IMR-90 (cell line): ENCODE data around the gene CABCOCO1. TPM values are rescaled to one million over a fixed set of nuclear protein-coding genes. Genes with fewer than 3 reads are reported as not detected.

Experiments used
- ATAC-seq: fragments of 200-7000 bp; cut with Tn5 transposase; 2 replicates; pipeline ENCODE4 v1.9.1; 2020; ENCODE audit warnings: low read depth, mild to moderate bottlenecking, moderate library complexity
- BruUV-seq: library from RNA; stranded (reverse); fragments of 400-500 nt; replicated peaks from 2 replicates; lab custom pipeline; 2021; lab: Mats Ljungman, UMichigan
- CTCF ChIA-PET: fragments of 300-600 bp; formaldehyde crosslinking; extraction: SDS; loops from one replicate; lab custom pipeline; 2021; ENCODE audit warnings: antibody characterized with exemption; lab: Yijun Ruan, JAX
- POLR2A ChIA-PET: fragments of 300-600 bp; sonication (Branson Sonifier 250); formaldehyde crosslinking; loops from one replicate; lab custom pipeline; 2022; ENCODE audit warnings: antibody characterized with exemption; ENCODE audit not compliant: unreplicated experiment; lab: Charles Lee
- DNase-seq: peaks from one replicate; pipeline ENCODE4 v3.0.0; 2013
- H2AFZ ChIP-seq: replicated peaks from 2 replicates; pipeline ENCODE3; 2013; ENCODE audit warnings: low read length, mild to moderate bottlenecking; ENCODE audit not compliant: poor library complexity
- H2AK5ac ChIP-seq: 2 replicates; pipeline ENCODE4 v1.6.1; 2013; ENCODE audit warnings: low read depth, low read length, inconsistent platforms
- H2AK9ac ChIP-seq: replicated peaks from 2 replicates; pipeline ENCODE3; 2013; ENCODE audit warnings: mild to moderate bottlenecking, low read depth, low read length, moderate library complexity; ENCODE audit not compliant: poor library complexity
- H2BK120ac ChIP-seq: 2 replicates; pipeline ENCODE4 v1.6.1; 2013; ENCODE audit warnings: low read depth, low read length, inconsistent platforms
- H2BK15ac ChIP-seq: 3 replicates; pipeline ENCODE4 v1.6.1; 2013; ENCODE audit warnings: low read depth, low read length, inconsistent platforms
- H2BK20ac ChIP-seq: 2 replicates; pipeline ENCODE4 v1.6.1; 2013; ENCODE audit warnings: low read depth, mild to moderate bottlenecking, inconsistent platforms, low read length, moderate library complexity
- H2BK5ac ChIP-seq: 2 replicates; pipeline ENCODE4 v1.6.1; 2013; ENCODE audit warnings: mild to moderate bottlenecking, low read depth, low read length, inconsistent platforms; ENCODE audit not compliant: poor library complexity, severe bottlenecking
- H3K14ac ChIP-seq: replicated peaks from 2 replicates; pipeline ENCODE4 v1.6.1; 2013; ENCODE audit warnings: low read depth, low read length, inconsistent platforms
- H3K18ac ChIP-seq: 2 replicates; pipeline ENCODE4 v1.6.1; 2013; ENCODE audit warnings: low read depth, low read length, control low read depth
- H3K23ac ChIP-seq: 2 replicates; pipeline ENCODE4 v1.6.1; 2013; ENCODE audit warnings: low read depth, low read length, inconsistent platforms
- H3K27ac ChIP-seq: 2 replicates; pipeline ENCODE4 v1.5.1; 2013; ENCODE audit warnings: mild to moderate bottlenecking, control low read depth, low read length; ENCODE audit not compliant: insufficient read depth
- H3K27me3 ChIP-seq: 2 replicates; pipeline ENCODE4 v1.6.1; 2013; ENCODE audit warnings: low read length; ENCODE audit not compliant: control insufficient read depth, insufficient read depth
- H3K36me3 ChIP-seq: 2 replicates; pipeline ENCODE4 v1.6.1; 2013; ENCODE audit warnings: low read length, mixed read lengths; ENCODE audit not compliant: control insufficient read depth, insufficient read depth
- H3K4ac ChIP-seq: 2 replicates; pipeline ENCODE4 v1.6.1; 2013; ENCODE audit warnings: low read depth, low read length, inconsistent platforms
- H3K4me1 ChIP-seq: 2 replicates; pipeline ENCODE4 v1.6.1; 2013; ENCODE audit warnings: low read length, mixed read lengths; ENCODE audit not compliant: control insufficient read depth, insufficient read depth
- H3K4me2 ChIP-seq: 2 replicates; pipeline ENCODE4 v1.6.1; 2013; ENCODE audit warnings: low read depth, mild to moderate bottlenecking, control low read depth, low read length, moderate library complexity
- H3K4me3 ChIP-seq: 2 replicates; pipeline ENCODE4 v1.5.1; 2013; ENCODE audit warnings: low read depth, mild to moderate bottlenecking, control low read depth, low read length, moderate library complexity; ENCODE audit not compliant: insufficient read depth
- H3K56ac ChIP-seq: 2 replicates; pipeline ENCODE4 v1.6.1; 2013; ENCODE audit warnings: low read length, inconsistent platforms; ENCODE audit not compliant: insufficient read depth; ENCODE audit errors: extremely low read depth
- H3K79me1 ChIP-seq, 2 experiments: 2 replicates each; pipeline ENCODE4 v1.6.1; 2013; ENCODE audit warnings: low read length in 2 of 2, inconsistent platforms in 1 of 2, low read depth in 1 of 2
- H3K9ac ChIP-seq: 2 replicates; pipeline ENCODE4 v1.6.1; 2013; ENCODE audit warnings: low read depth, low read length, control low read depth
- H3K9me1 ChIP-seq: 2 replicates; pipeline ENCODE4 v1.6.1; 2013; ENCODE audit warnings: low read length, inconsistent platforms; ENCODE audit not compliant: insufficient read depth
- H3K9me3 ChIP-seq: 2 replicates; pipeline ENCODE4 v1.6.1; 2013; ENCODE audit warnings: low read length; ENCODE audit not compliant: control insufficient read depth, insufficient read depth
- H4K20me1 ChIP-seq: 2 replicates; pipeline ENCODE4 v1.6.1; 2013; ENCODE audit warnings: low read length, inconsistent platforms; ENCODE audit not compliant: insufficient read depth
- H4K5ac ChIP-seq: 2 replicates; pipeline ENCODE4 v1.6.1; 2013; ENCODE audit warnings: mild to moderate bottlenecking, low read depth, low read length, control low read depth
- H4K8ac ChIP-seq, 2 experiments: 2 replicates each; pipeline ENCODE4 v1.6.1; 2013; ENCODE audit warnings: low read depth in 2 of 2, low read length in 2 of 2, control low read depth in 1 of 2, inconsistent platforms in 1 of 2
- H4K91ac ChIP-seq: 2 replicates; pipeline ENCODE4 v1.6.1; 2013; ENCODE audit warnings: low read depth, low read length, inconsistent platforms; ENCODE audit not compliant: insufficient read depth
- CEBPB ChIP-seq: IDR thresholded peaks from 2 replicates; pipeline ENCODE4 v1.6.1; 2012; ENCODE audit warnings: low read depth, low read length, improper control_type of control experiment
- FOS ChIP-seq: fragments of 150-350 bp; IDR thresholded peaks from 2 replicates; pipeline ENCODE4 v1.6.1; 2016; ENCODE audit warnings: low read depth, low read length
- MAFK ChIP-seq: IDR thresholded peaks from 2 replicates; pipeline ENCODE4 v1.6.1; 2012; ENCODE audit warnings: low read depth, low read length, improper control_type of control experiment
- MXI1 ChIP-seq: IDR thresholded peaks from 2 replicates; pipeline ENCODE4 v1.6.1; 2012; ENCODE audit warnings: low read depth, mild to moderate bottlenecking, low read length, moderate library complexity, borderline replicate concordance
- POLR2A ChIP-seq: IDR thresholded peaks from 2 replicates; pipeline ENCODE4 v1.6.1; 2012; ENCODE audit warnings: mild to moderate bottlenecking, low read depth, low read length
- RAD21 ChIP-seq: IDR thresholded peaks from 2 replicates; pipeline ENCODE4 v1.6.1; 2012; ENCODE audit warnings: low read length, improper control_type of control experiment
- RFX5 ChIP-seq: IDR thresholded peaks from 2 replicates; pipeline ENCODE4 v1.8.0; 2012; ENCODE audit warnings: low read depth, mild to moderate bottlenecking, low read length, moderate library complexity
- SMC3 ChIP-seq: fragments of 150-350 bp; IDR thresholded peaks from 2 replicates; pipeline ENCODE4 v1.6.1; 2016; ENCODE audit warnings: low read depth, mild to moderate bottlenecking, antibody characterized with exemption, low read length, moderate library complexity
- WGBS, 2 experiments: methylation state at CpG; one replicate each; pipeline versions ENCODE4 v1.1.5 to v1.1.7; 2013; ENCODE audit warnings: missing lambda C conversion rate in 2 of 2; ENCODE audit not compliant: insufficient read length in 1 of 2; ENCODE audit errors: extremely low coverage in 2 of 2; 5-methylcytosine and 5-hydroxymethylcytosine counted together
- dilution Hi-C: fragments of 300-500 bp; cut with HindIII; formaldehyde crosslinking; loops from one replicate; pipeline ENCODE4 v1.14.3; 2018; ENCODE audit warnings: low sequenced_read_pairs; ENCODE audit not compliant: unreplicated experiment
- in situ Hi-C: fragments of 300-500 bp; cut with MboI; formaldehyde crosslinking; loops from 3 replicates; pipeline ENCODE4 v1.14.3; 2019; ENCODE audit warnings: low sequenced_read_pairs, inconsistent platforms, mixed read lengths
- intact Hi-C: fragments of 100-400 bp; cut with micrococcal nuclease; formaldehyde crosslinking; loops from 2 replicates; pipeline ENCODE4 v1.10.0; 2022
- polyA plus RNA-seq, 3 experiments: library from polyadenylated mRNA; depleted of rRNA; stranded (reverse); fragments of >200 nt; gene quantifications; 2 replicates each; pipeline ENCODE4 v1.2.3, GENCODE V29; 2012; ENCODE audit warnings: low replicate concordance in 1 of 3
- total RNA-seq: library from RNA; depleted of rRNA; stranded (reverse); fragments of >200 nt; gene quantifications from 2 replicates; pipeline ENCODE4 v1.2.3, GENCODE V29; 2012
- TF ChIP-seq, protein P1 (sequence below): conservative IDR thresholded peaks from 2 replicates; pipeline ENCODE4 v1.5.1; 2012; ENCODE audit warnings: mild to moderate bottlenecking, low read depth, low read length, improper control_type of control experiment
- TF ChIP-seq, protein P2 (sequence below): fragments of 150-350 bp; IDR thresholded peaks from 2 replicates; pipeline ENCODE4 v1.6.1; 2016; ENCODE audit warnings: low read depth, mild to moderate bottlenecking, low read length, moderate library complexity, borderline replicate concordance

The CABCOCO1 gene
- total and polyA plus RNA-seq, 2 of the 4 experiments (the other 2 are of a cell fraction): 0.18 to 0.31 TPM

DNA sequence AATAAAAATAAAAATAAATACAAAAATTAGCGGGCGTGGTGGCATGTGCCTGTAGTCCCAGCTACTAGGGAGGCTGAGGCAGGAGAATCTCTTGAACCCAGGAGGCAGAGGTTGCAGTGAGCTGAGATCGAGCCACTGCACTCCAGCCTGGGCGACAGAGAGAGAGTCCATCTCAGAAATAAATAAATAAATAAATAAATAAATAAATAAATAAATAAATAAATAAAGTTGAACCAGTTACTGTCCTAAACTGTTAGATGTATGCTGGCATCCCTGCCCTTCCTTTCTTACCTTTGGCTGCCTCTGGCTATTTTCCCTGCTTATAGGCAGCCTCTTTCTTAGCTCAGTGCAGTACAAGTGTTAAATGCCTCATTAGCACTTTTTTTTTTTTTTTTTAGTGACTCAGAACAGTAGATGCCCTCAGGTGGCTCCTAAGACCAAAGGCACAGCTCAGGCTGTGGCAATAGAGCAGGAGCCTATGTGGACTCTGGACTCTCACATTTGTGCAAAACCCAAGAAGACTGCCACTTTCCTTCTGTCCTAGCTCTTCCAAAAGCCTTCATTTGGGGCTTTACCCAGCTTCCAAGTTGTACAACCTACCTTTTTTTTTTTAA is 30.6 kb upstream of the CABCOCO1 start (continued):
- TF ChIP-seq RFX5 (no peak), POLR2A (no peak)

DNA sequence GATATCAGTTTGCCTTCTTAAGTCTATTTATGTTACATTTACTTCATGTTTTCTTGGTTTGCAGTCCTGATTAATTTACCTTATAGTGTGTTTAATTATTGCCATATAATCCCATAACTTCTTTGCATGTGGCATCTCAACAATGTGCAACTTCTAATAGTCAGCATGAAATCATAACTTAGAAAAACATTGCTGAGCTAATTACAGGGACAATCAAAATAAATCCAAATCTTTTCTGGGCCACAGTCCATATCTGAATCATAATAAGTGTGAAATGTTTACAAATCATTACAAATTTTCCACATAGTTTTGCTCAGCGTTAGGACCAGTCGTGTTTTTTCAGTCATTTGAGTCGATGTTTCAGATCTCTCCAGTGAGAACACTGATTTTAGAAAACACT is 29.1 kb upstream of the CABCOCO1 start:
- no peak overlapping the region for H3K56ac ChIP-seq
- H3K4me3 ChIP-seq: no peak overlapping the region
- no peak overlapping the region for H3K23ac ChIP-seq
- H4K8ac ChIP-seq: no peak overlapping the region; a peak in 2 of 4 replicates
- H3K9me1 ChIP-seq: peaks cover 12% of the 10 kb centered on the region
- peak overlapping the region; percentile 89 for H2BK5ac ChIP-seq
- H2BK120ac ChIP-seq: peak overlapping the region; percentile 98; the same call in 1 of the 2 replicates
- no peak overlapping the region; the same call in 2 of the 3 replicates for H2BK15ac ChIP-seq
- no peak overlapping the region for H2AK5ac ChIP-seq
- H3K36me3 ChIP-seq: no peaks in the 10 kb centered on the region
- H3K27me3 ChIP-seq: no peaks in the 10 kb centered on the region
- DNase-seq (peak; percentile 68), ATAC-seq (peak; percentile 40)
- peak; percentile 0; the same call in 1 of the 2 replicates for TF ChIP-seq CEBPB
- TF ChIP-seq, protein P1, sequence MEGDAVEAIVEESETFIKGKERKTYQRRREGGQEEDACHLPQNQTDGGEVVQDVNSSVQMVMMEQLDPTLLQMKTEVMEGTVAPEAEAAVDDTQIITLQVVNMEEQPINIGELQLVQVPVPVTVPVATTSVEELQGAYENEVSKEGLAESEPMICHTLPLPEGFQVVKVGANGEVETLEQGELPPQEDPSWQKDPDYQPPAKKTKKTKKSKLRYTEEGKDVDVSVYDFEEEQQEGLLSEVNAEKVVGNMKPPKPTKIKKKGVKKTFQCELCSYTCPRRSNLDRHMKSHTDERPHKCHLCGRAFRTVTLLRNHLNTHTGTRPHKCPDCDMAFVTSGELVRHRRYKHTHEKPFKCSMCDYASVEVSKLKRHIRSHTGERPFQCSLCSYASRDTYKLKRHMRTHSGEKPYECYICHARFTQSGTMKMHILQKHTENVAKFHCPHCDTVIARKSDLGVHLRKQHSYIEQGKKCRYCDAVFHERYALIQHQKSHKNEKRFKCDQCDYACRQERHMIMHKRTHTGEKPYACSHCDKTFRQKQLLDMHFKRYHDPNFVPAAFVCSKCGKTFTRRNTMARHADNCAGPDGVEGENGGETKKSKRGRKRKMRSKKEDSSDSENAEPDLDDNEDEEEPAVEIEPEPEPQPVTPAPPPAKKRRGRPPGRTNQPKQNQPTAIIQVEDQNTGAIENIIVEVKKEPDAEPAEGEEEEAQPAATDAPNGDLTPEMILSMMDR: no peak
- TF ChIP-seq, protein P2, sequence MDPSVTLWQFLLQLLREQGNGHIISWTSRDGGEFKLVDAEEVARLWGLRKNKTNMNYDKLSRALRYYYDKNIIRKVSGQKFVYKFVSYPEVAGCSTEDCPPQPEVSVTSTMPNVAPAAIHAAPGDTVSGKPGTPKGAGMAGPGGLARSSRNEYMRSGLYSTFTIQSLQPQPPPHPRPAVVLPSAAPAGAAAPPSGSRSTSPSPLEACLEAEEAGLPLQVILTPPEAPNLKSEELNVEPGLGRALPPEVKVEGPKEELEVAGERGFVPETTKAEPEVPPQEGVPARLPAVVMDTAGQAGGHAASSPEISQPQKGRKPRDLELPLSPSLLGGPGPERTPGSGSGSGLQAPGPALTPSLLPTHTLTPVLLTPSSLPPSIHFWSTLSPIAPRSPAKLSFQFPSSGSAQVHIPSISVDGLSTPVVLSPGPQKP: no peak
- no peak for TF ChIP-seq FOS
- peak; percentile 36; the same call in 1 of the 2 replicates for TF ChIP-seq MAFK
- TF ChIP-seq RAD21: no peak
- no peak for TF ChIP-seq SMC3
- TF ChIP-seq POLR2A: no peak
- TF ChIP-seq MXI1: no peak
- no peaks in the 10 kb centered on the region for H3K9me3 ChIP-seq
- 0 out of 2 replicates have a peak overlapping the region, but pooled peaks have one; percentile 5 for H3K4me2 ChIP-seq
- H3K4me1 ChIP-seq: peaks cover 18% of the 10 kb centered on the region
- H3K27ac ChIP-seq: no peak overlapping the region; the same call in 1 of the 2 replicates
- 0 out of 2 replicates have a peak overlapping the region, but pooled peaks have one; percentile 1 for H2BK20ac ChIP-seq
- H3K4ac ChIP-seq: no peak overlapping the region; the same call in 1 of the 2 replicates
- POLR2A ChIA-PET: interaction anchor here (0.6 kb wide), 1 partner anchor 199 kb away, joined by 4 read pairs; no protein-coding TSS in a partner anchor
- H3K9ac ChIP-seq: no peak overlapping the region
- BruUV-seq: no TSS peak
- H4K20me1 ChIP-seq: no peaks in the 10 kb centered on the region
- no peak overlapping the region for H4K91ac ChIP-seq
- H3K79me1 ChIP-seq: no peaks in the 10 kb centered on the region
- in situ Hi-C loops (no loop called here), intact Hi-C loops (loop anchor here (10.0 kb wide), 1 partner anchor 179 kb away; the partner anchor contains the start of gene TMEM26), dilution Hi-C loops (no loop called here)
- no CpG with 5 or more reads among the region's 3 CpGs for WGBS, 2 experiments
- CTCF ChIA-PET: no interaction called here
- no peak overlapping the region for H2AK9ac ChIP-seq
- no peak overlapping the region for H3K14ac ChIP-seq
- H2AFZ ChIP-seq: no peak overlapping the region
- H3K18ac ChIP-seq: peak overlapping the region; percentile 93; the same call in 1 of the 2 replicates
- H4K5ac ChIP-seq: no peak overlapping the region
